HG02885 (cell line): ENCODE measurements around the gene JARID2.

Experiments used
- ATAC-seq: cut with Tn5 transposase; IDR thresholded peaks from one replicate; pipeline ENCODE4 v1.9.1; 2021; ENCODE audit warnings: mild to moderate bottlenecking; ENCODE audit not compliant: unreplicated experiment, poor library complexity

The JARID2 gene

GRCh38 chr6:15348528-15348927 is 102.7 kb downstream of the JARID2 start:
- ATAC-seq, result no peak

GRCh38 chr6:15349379-15349778 is 103.5 kb downstream of the JARID2 start:
- ATAC-seq, result no peak

GRCh38 chr6:15350386-15351083 is 104.7 kb downstream of the JARID2 start:
- ATAC-seq, result no peak

- ATAC-seq, result no peak
These were observed 105.8 kb downstream of the JARID2 start for GRCh38 chr6:15351631-15352030.

GRCh38 chr6:15352220-15352619 is 106.4 kb downstream of the JARID2 start:
- ATAC-seq, result no peak

- ATAC-seq, result no peak
These were observed 107.0 kb downstream of the JARID2 start for GRCh38 chr6:15352845-15353244.

- ATAC-seq, result no peak
These were observed 109.8 kb downstream of the JARID2 start for GRCh38 chr6:15355683-15356099.

GRCh38 chr6:15356179-15356578 is 110.3 kb downstream of the JARID2 start:
- ATAC-seq, result no peak

- no peak for ATAC-seq
These were observed 111.1 kb downstream of the JARID2 start for GRCh38 chr6:15356937-15357336.

- no peak for ATAC-seq
These were observed 111.9 kb downstream of the JARID2 start for GRCh38 chr6:15357782-15358181.

GRCh38 chr6:15358579-15359327 is 112.9 kb downstream of the JARID2 start:
- peak; percentile 37 for ATAC-seq

GRCh38 chr6:15359335-15359862 is 113.5 kb downstream of the JARID2 start:
- peak; percentile 71 for ATAC-seq

- ATAC-seq, result no peak
These were observed 114.4 kb downstream of the JARID2 start for GRCh38 chr6:15360300-15360699.

- ATAC-seq, result no peak
These were observed 115.3 kb downstream of the JARID2 start for GRCh38 chr6:15361197-15361596.

- no peak for ATAC-seq
These were observed 116.6 kb downstream of the JARID2 start for GRCh38 chr6:15362274-15363160.

- no peak for ATAC-seq
These were observed 117.3 kb downstream of the JARID2 start for GRCh38 chr6:15363164-15363522.

- ATAC-seq, result peak; percentile 52
These were observed 117.9 kb downstream of the JARID2 start for GRCh38 chr6:15363523-15364400.

- ATAC-seq, result peak; percentile 3
These were observed 118.7 kb downstream of the JARID2 start for GRCh38 chr6:15364401-15365037.

GRCh38 chr6:15365273-15365687 is 119.4 kb downstream of the JARID2 start:
- ATAC-seq, result no peak
